HepG2 (cell line): ENCODE measurements around the gene RPL26. TPM values are rescaled to one million over a fixed set of nuclear protein-coding genes. Genes with fewer than 3 reads are reported as not detected.

ENCODE experiments used
- ARID4A ChIP-seq: sonication (generic); formaldehyde crosslinking; IDR thresholded peaks from 2 replicates; pipeline ENCODE4 v1.5.0; 2020; ENCODE audit warnings: mild to moderate bottlenecking, missing genetic modification reagents, borderline replicate concordance
- CREBL2 ChIP-seq: sonication (generic); formaldehyde crosslinking; IDR thresholded peaks from 2 replicates; pipeline ENCODE4 v1.8.1; 2023; ENCODE audit warnings: missing genetic modification reagents, mild to moderate bottlenecking, borderline replicate concordance
- CTCF ChIP-seq: sonication (generic); formaldehyde crosslinking; IDR thresholded peaks from 2 replicates; pipeline ENCODE4 v1.5.0; 2020; ENCODE audit warnings: mild to moderate bottlenecking, missing genetic modification reagents, moderate library complexity
- GATAD1 ChIP-seq: IDR thresholded peaks from 2 replicates; pipeline ENCODE4 v1.6.1; 2016; ENCODE audit warnings: missing genetic modification reagents, missing compliant biosample characterization
- HMG20B ChIP-seq: conservative IDR thresholded peaks from 2 replicates; pipeline ENCODE4 v1.6.1; 2016; ENCODE audit warnings: missing genetic modification reagents, missing compliant biosample characterization
- MTF2 ChIP-seq: sonication (generic); formaldehyde crosslinking; IDR thresholded peaks from 2 replicates; pipeline ENCODE4 v1.5.0; 2020; ENCODE audit warnings: missing genetic modification reagents, borderline replicate concordance
- NFATC3 ChIP-seq: sonication (generic); formaldehyde crosslinking; IDR thresholded peaks from 2 replicates; pipeline ENCODE4 v1.5.1; 2020; ENCODE audit warnings: mild to moderate bottlenecking, missing genetic modification reagents
- PAX8 ChIP-seq: sonication (generic); formaldehyde crosslinking; IDR thresholded peaks from 2 replicates; pipeline ENCODE4 v1.8.0; 2022; ENCODE audit warnings: mild to moderate bottlenecking, missing genetic modification reagents, borderline replicate concordance
- PTBP1 ChIP-seq: fragments of 200-400 bp; formaldehyde crosslinking; IDR thresholded peaks from 2 replicates; pipeline ENCODE4 v1.6.1; 2018; ENCODE audit warnings: low read length, low read depth; ENCODE audit not compliant: poor library complexity, severe bottlenecking
- SMARCC2 ChIP-seq: fragments of 450-650 bp; IDR thresholded peaks from 2 replicates; pipeline ENCODE4 v1.6.1; 2017; ENCODE audit warnings: antibody characterized with exemption, mild to moderate bottlenecking
- TEAD2 ChIP-seq: sonication (generic); formaldehyde crosslinking; IDR thresholded peaks from 2 replicates; pipeline ENCODE4 v1.9.0; 2021; ENCODE audit warnings: missing genetic modification reagents
- TFAP4 ChIP-seq: sonication (generic); IDR thresholded peaks from 2 replicates; pipeline ENCODE4 v1.6.1; 2016; ENCODE audit warnings: low read depth, borderline replicate concordance
- ZBTB26 ChIP-seq: IDR thresholded peaks from 2 replicates; pipeline ENCODE4 v1.6.1; 2016; ENCODE audit warnings: missing compliant biosample characterization, missing genetic modification reagents, borderline replicate concordance
- ZBTB46 ChIP-seq: sonication (generic); formaldehyde crosslinking; IDR thresholded peaks from 2 replicates; pipeline ENCODE4 v1.4.0; 2020; ENCODE audit warnings: mild to moderate bottlenecking, missing genetic modification reagents, borderline replicate concordance
- ZFP91 ChIP-seq: sonication (generic); formaldehyde crosslinking; IDR thresholded peaks from 2 replicates; pipeline ENCODE4 v1.9.0; 2022; ENCODE audit warnings: missing genetic modification reagents, mild to moderate bottlenecking, borderline replicate concordance
- polyA plus RNA-seq, 8 experiments: library from polyadenylated mRNA; depleted of rRNA in 3 of 8; stranded (reverse) in 7 of 8; unstranded in 1 of 8; fragments of >200 nt; fragmentation: Illumina TruSeq in 4 of 8; extraction: Trizol in 4 of 8; gene quantifications; 2 replicates each; pipeline versions ENCODE4 v1.2.1 to v1.2.3, GENCODE V29; 2011 to 2016; ENCODE audit warnings: low read depth in 4 of 8, missing spikeins in 1 of 8, mixed read lengths in 1 of 8; ENCODE audit not compliant: insufficient read depth in 1 of 8
- total RNA-seq, 5 experiments: library from RNA; depleted of rRNA; stranded (reverse); fragments of >200 nt; fragmentation: Illumina TruSeq; extraction: Trizol; gene quantifications; 2 replicates each; pipeline ENCODE4 v1.2.3, GENCODE V29; 2016; ENCODE audit warnings: low read depth in 1 of 5

RPL26 gene
- total and polyA plus RNA-seq, 2 of the 13 experiments (the other 11 are each of a cell fraction or from before 2014, with no cell fraction given) = 2,817 to 3,529 TPM

GRCh38 chr17:8376271-8377067 lies 6.5 kb downstream of the RPL26 start, which contains the start of gene KRABD2 (continued):
- TF ChIP-seq ARID4A (CRISPR knock-in tag) (peak; percentile 80), ZFP91 (CRISPR knock-in tag) (peak; percentile 90), HMG20B (CRISPR knock-in tag) (no peak), TEAD2 (0 out of 2 replicates have a peak, but pooled peaks have one; percentile 52), PAX8 (CRISPR knock-in tag) (no peak), PTBP1 (no peak), NFATC3 (CRISPR knock-in tag) (peak; percentile 87; the same call in 1 of the 2 replicates), MTF2 (peak; percentile 78; the same call in 1 of the 2 replicates), ZBTB26 (CRISPR knock-in tag) (peak; percentile 63; the same call in 1 of the 2 replicates), CTCF (peak; percentile 86), GATAD1 (CRISPR knock-in tag) (peak; percentile 85), TFAP4 (peak; percentile 93), CREBL2 (CRISPR knock-in tag) (no peak), SMARCC2 (no peak), ZBTB46 (CRISPR knock-in tag) (no peak)
